GM19193 (cell line): ENCODE data around the gene HTR3A.

ENCODE experiments used
- POLR2A ChIP-seq: IDR thresholded peaks from 4 replicates; pipeline ENCODE4 v1.6.1; 2011; ENCODE audit not compliant: insufficient read depth, insufficient read length; ENCODE audit errors: extremely low read depth

The HTR3A gene

GRCh38 chr11:113960702-113961330 is 14.1 kb upstream of the HTR3A start:
- no peak for TF ChIP-seq POLR2A

- TF ChIP-seq POLR2A, result no peak
These were observed 7.5 kb upstream of the HTR3A start for GRCh38 chr11:113967361-113967760.

DNA sequence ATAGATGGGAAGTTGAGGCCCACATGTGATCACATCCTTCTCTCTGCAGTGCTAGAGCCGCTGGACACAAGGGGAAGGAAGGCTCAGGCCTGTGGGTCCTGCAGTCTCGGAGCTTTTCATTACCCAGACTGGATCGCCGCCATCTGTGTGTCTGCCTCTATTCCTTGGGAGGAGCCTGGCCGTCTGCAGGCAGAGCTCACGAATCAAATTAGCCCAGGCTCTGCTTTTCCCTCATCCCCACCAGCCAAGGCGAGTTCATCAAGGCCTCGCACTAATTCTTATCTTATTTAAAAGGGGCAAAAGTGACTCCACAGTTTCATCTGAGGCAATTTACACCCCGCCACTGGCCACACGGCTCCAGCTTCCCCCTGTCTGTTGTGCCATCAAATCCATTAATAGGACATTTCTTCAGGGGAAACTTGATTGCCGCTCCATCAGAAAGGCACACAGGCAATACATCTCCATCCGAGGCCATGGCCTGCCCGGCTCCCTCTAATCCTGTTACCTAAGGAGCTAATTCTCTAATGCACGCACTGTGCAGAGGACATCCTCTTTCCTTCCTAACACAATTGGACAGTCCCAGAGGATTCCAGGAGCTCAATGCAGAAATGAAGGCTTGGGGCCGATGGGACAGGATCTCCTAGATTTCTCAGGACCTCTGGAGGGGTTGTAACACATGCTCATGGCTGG is 3.3 kb upstream of the HTR3A start:
- TF ChIP-seq POLR2A, result no peak

DNA sequence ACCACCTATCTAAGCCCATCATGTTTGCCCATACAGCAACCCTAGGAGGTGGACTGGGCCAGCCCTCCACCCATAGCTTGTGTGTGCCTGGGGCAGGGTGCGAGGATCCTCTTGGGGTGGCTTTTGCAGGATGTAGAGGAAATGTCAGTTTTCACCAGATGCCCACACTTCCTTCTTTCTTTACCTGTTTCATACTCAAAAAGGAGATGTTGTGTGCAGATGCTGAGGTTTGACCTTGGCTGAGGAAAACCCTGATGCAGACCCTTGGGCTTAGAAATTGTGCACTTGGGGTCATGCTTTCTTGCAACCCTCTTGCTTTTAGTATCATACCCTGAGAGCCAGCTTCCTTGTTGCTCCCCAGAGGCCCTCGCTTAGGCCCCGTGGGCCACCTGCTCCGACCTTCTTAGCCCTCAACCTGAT is 2.2 kb downstream of the HTR3A start:
- no peak for TF ChIP-seq POLR2A

GRCh38 chr11:113977701-113978100 is 2.8 kb downstream of the HTR3A start:
- no peak for TF ChIP-seq POLR2A

DNA sequence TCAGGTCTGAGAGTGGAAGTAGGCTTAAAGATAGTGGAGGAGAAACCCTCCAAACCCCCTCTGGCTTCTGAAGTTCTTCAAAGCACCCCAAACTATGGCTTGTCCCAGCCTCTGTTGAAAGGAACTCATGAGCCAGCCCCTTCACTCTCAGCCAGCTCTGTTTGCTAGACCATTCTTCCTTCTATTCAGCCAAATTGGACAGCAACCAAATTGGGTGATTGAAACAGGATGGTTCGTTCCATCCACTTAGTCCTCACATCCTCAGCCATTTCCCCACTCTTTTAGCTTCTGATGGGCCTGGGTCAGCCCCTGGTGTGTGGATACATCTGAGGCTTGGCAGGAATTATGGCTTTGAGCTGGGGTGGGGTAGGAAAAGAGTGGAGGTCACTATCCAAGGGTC is 4.5 kb downstream of the HTR3A start:
- TF ChIP-seq POLR2A, result no peak

DNA sequence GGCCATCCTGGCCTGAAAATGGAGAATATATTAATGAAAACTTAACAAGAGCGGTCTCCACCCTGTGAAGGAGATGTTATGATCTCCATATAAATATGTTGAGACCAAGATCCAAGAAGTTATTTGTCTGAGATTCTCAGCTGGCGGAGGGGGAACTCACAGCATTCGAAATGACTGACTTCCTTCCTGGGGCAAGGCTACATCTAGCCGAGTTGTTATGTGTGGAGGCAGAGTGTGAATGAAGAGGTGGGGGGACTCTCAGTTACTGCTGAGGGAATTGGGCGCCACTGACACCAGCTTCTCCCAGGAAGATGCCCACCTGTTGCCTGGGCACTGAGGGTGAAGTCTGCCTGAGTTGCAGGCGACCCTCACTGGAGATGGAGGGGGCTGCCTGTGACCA is 5.9 kb downstream of the HTR3A start:
- TF ChIP-seq POLR2A, result no peak

DNA sequence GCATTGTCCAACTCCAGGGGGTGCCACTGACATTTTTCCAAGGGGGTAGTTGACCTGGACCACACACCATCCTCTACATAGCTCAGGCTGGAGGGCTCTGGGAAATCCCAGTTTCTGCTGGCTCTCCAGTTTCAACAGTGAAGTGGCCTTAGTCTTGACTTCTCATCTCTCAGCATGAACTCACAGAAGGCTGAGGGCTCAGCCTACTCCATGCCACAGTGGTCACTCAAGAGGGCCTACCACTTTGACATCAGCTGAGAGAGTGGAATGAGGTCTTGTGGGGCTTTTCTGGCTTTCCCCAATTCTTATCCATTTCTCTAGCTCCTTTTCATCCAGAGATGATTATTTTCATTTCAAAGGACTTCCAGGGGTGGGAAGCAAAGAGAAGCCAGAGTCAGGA is 7.4 kb downstream of the HTR3A start:
- no peak for TF ChIP-seq POLR2A

DNA sequence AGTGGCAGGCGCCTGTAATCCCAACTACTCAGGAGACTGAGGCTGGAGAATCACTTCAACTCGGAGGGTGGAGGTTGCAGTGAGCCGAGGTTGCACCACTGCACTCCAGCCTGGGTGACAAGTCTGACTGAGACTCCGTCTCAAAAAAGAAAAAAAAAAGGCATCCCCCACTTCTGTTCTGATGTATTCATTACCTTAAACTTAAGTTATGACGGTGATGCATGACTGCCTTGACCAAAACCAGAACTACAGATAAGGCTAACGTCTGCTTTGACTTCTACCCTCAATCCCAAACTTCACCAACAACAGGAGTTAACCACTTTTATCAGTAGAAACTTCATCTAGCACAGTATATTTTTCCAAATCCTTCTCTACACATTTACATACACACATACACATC is 9.9 kb downstream of the HTR3A start:
- no peak for TF ChIP-seq POLR2A

GRCh38 chr11:113985906-113986305 is 11.0 kb downstream of the HTR3A start:
- TF ChIP-seq POLR2A, result no peak

- TF ChIP-seq POLR2A, result no peak
These were observed 11.6 kb downstream of the HTR3A start for GRCh38 chr11:113986351-113987140.

DNA sequence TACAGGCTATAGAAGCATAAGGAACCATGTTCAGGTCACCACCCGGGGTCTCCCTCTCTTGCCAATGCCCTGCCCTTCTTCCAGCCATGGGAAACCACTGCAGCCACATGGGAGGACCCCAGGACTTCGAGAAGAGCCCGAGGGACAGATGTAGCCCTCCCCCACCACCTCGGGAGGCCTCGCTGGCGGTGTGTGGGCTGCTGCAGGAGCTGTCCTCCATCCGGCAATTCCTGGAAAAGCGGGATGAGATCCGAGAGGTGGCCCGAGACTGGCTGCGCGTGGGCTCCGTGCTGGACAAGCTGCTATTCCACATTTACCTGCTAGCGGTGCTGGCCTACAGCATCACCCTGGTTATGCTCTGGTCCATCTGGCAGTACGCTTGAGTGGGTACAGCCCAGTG is 14.5 kb downstream of the HTR3A start:
- no peak for TF ChIP-seq POLR2A

GRCh38 chr11:113989916-113990315 is 15.0 kb downstream of the HTR3A start:
- TF ChIP-seq POLR2A, result no peak

DNA sequence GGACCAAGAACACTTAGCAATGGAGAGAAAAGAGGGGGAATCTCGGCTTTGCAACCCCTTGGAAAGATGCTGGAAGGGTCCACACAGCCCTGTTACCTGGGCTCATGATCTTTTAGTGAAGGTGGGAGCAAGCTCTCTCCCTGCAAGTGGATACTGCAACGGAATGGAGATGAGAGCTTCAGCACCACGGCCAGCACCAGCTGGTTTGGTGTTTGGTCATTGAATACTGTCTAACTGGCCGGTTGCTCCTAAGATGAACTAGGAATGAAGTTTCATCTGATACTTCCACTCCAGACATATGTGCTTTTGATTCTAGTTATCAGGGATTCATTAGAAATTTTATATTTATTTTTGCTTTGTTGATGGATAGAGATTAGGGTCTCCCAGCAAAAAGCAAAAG is 16.3 kb downstream of the HTR3A start:
- TF ChIP-seq POLR2A, result no peak

- no peak for TF ChIP-seq POLR2A
These were observed 17.0 kb downstream of the HTR3A start for GRCh38 chr11:113991718-113992458.
